ENCODE results near the gene SNX22.
A peak's percentile ranks its signal among the peaks of the same experiment; 100 is the strongest.

SNX22 gene

GRCh38 chr15:64153480-64154367 lies 2.2 kb downstream of the SNX22 start:
- H3K27ac ChIP-seq (ENCODE audit: low read depth, low read length, poor library complexity, severe bottlenecking): peak overlapping the region; percentile 89
- TF ChIP-seq EZH2 (IDR thresholded peaks at IDR 0.05; ENCODE audit: borderline replicate concordance, low read length): no peak
- peak; percentile 97 for TF ChIP-seq CTCF (IDR thresholded peaks at IDR 0.05; ENCODE audit: low read length)
- H3K36me3 ChIP-seq (ENCODE audit: insufficient read depth, low read length): peaks cover 47% of the 10 kb centered on the region

GRCh38 chr15:64155802-64156651 lies 4.5 kb downstream of the SNX22 start:
- H3K36me3 ChIP-seq (ENCODE audit: insufficient read depth, low read length): peaks cover 64% of the 10 kb centered on the region
- H3K4me3 ChIP-seq (ENCODE audit: low read depth, low read length, poor library complexity, severe bottlenecking): no peak overlapping the region
- peak overlapping the region; percentile 51 for H3K27ac ChIP-seq (ENCODE audit: low read depth, low read length, poor library complexity, severe bottlenecking)
- H3K79me2 ChIP-seq (ENCODE audit: insufficient read depth, low read length): no peaks in the 10 kb centered on the region
- H3K9ac ChIP-seq (ENCODE audit: low read length): no peak overlapping the region
- H3K9me2 ChIP-seq (ENCODE audit: low read depth, low read length): no peaks in the 10 kb centered on the region
- no peaks in the 10 kb centered on the region for H3K27me3 ChIP-seq (ENCODE audit: insufficient read depth, low read length)
- H3K4me2 ChIP-seq (ENCODE audit: low read length): no peak overlapping the region
- TF ChIP-seq EZH2 (IDR thresholded peaks at IDR 0.05; ENCODE audit: borderline replicate concordance, low read length) (no peak), CTCF (IDR thresholded peaks at IDR 0.05; ENCODE audit: low read length) (no peak)
- no peaks in the 10 kb centered on the region for H3F3A ChIP-seq (ENCODE audit: insufficient read depth, low read length)
- no peaks in the 10 kb centered on the region for H3K9me3 ChIP-seq (ENCODE audit: low read length)
- H2AFZ ChIP-seq (ENCODE audit: low read length): no peak overlapping the region
- H3K4me1 ChIP-seq (ENCODE audit: insufficient read depth, low read length, severe bottlenecking): peaks cover 77% of the 10 kb centered on the region
- no peaks in the 10 kb centered on the region for H4K20me1 ChIP-seq (ENCODE audit: insufficient read depth, low read length)

More at GRCh38 chr15:64153480-64154367, 2.2 kb downstream of the SNX22 start:
- Histone ChIP-seq H3K9ac (ENCODE audit: low read length) (peak overlapping the region; percentile 67; the same call in 1 of the 2 replicates), H3K4me3 (ENCODE audit: low read depth, low read length, poor library complexity, severe bottlenecking) (peak overlapping the region; percentile 74), H4K20me1 (ENCODE audit: insufficient read depth, low read length) (no peaks in the 10 kb centered on the region), H3K79me2 (ENCODE audit: insufficient read depth, low read length) (no peaks in the 10 kb centered on the region), H3F3A (ENCODE audit: insufficient read depth, low read length) (no peaks in the 10 kb centered on the region), H2AFZ (ENCODE audit: low read length) (no peak overlapping the region), H3K4me1 (ENCODE audit: insufficient read depth, low read length, severe bottlenecking) (peaks cover 64% of the 10 kb centered on the region), H3K9me2 (ENCODE audit: low read depth, low read length) (no peaks in the 10 kb centered on the region), H3K4me2 (ENCODE audit: low read length) (peak overlapping the region; percentile 77), H3K27me3 (ENCODE audit: insufficient read depth, low read length) (no peaks in the 10 kb centered on the region), H3K9me3 (ENCODE audit: low read length) (no peaks in the 10 kb centered on the region)

GRCh38 chr15:64156652-64157331 lies 5.3 kb downstream of the SNX22 start:
- Histone ChIP-seq H3K9ac (ENCODE audit: low read length) (no peak overlapping the region), H3K27me3 (ENCODE audit: insufficient read depth, low read length) (no peaks in the 10 kb centered on the region), H3K79me2 (ENCODE audit: insufficient read depth, low read length) (peaks cover 3% of the 10 kb centered on the region; the same call in 1 of the 2 replicates), H3K36me3 (ENCODE audit: insufficient read depth, low read length) (peaks cover 67% of the 10 kb centered on the region), H3K9me3 (ENCODE audit: low read length) (no peaks in the 10 kb centered on the region), H3K4me1 (ENCODE audit: insufficient read depth, low read length, severe bottlenecking) (peaks cover 81% of the 10 kb centered on the region), H3K9me2 (ENCODE audit: low read depth, low read length) (no peaks in the 10 kb centered on the region), H3K4me3 (ENCODE audit: low read depth, low read length, poor library complexity, severe bottlenecking) (no peak overlapping the region), H3F3A (ENCODE audit: insufficient read depth, low read length) (no peaks in the 10 kb centered on the region), H3K27ac (ENCODE audit: low read depth, low read length, poor library complexity, severe bottlenecking) (no peak overlapping the region), H2AFZ (ENCODE audit: low read length) (no peak overlapping the region), H4K20me1 (ENCODE audit: insufficient read depth, low read length) (no peaks in the 10 kb centered on the region), H3K4me2 (ENCODE audit: low read length) (no peak overlapping the region)
- TF ChIP-seq EZH2 (IDR thresholded peaks at IDR 0.05; ENCODE audit: borderline replicate concordance, low read length): no peak
- TF ChIP-seq CTCF (IDR thresholded peaks at IDR 0.05; ENCODE audit: low read length): no peak
